Mucosa of rectum (tissue), 2 donors: Measurements from ENCODE around the gene VAX1.

Source experiments
- H3K27ac ChIP-seq, 2 donors: one replicate each; pipeline ENCODE4 v1.7.0; 2013; ENCODE audit warnings: inconsistent platforms in 2 of 2, low read depth in 2 of 2, low read length in 2 of 2
- H3K27me3 ChIP-seq, 2 donors: one replicate each; pipeline ENCODE4 v1.7.0; 2013; ENCODE audit warnings: low read length in 2 of 2; ENCODE audit not compliant: control insufficient read depth in 2 of 2, insufficient read depth in 2 of 2
- H3K36me3 ChIP-seq, 2 donors: one replicate each; pipeline ENCODE4 v1.7.0; 2013; ENCODE audit warnings: low read length in 2 of 2; ENCODE audit not compliant: control insufficient read depth in 2 of 2, insufficient read depth in 2 of 2
- H3K4me1 ChIP-seq, 2 donors: one replicate each; pipeline ENCODE4 v1.7.0; 2013; ENCODE audit warnings: low read length in 2 of 2, mild to moderate bottlenecking in 1 of 2; ENCODE audit not compliant: control insufficient read depth in 2 of 2, insufficient read depth in 2 of 2
- H3K4me3 ChIP-seq, 2 donors: one replicate each; pipeline ENCODE4 v1.7.0; 2013; ENCODE audit warnings: low read length in 2 of 2
- H3K9ac ChIP-seq, 2 donors: one replicate each; pipeline ENCODE4 v1.7.0; 2013; ENCODE audit warnings: low read length in 2 of 2, low read depth in 1 of 2, mild to moderate bottlenecking in 1 of 2
- H3K9me3 ChIP-seq, 2 donors: one replicate each; pipeline ENCODE4 v1.7.0; 2013; ENCODE audit warnings: low read length in 2 of 2; ENCODE audit not compliant: control insufficient read depth in 2 of 2
- donor health status: healthy.
- donor health status: Normal muscosa, but diverticular disease.

VAX1 gene

GRCh38 chr10:117170244-117170643, 32.2 kb upstream of the VAX1 start:
- Histone ChIP-seq H3K9me3 (no peaks in the 10 kb centered on the region), H3K36me3 (no peaks in the 10 kb centered on the region), H3K27me3 (peaks cover 68 to 70% of the 10 kb centered on the region in 2 donors), H3K4me3 (no peak overlapping the region), H3K4me1 (peaks cover 4 to 12% of the 10 kb centered on the region in 2 donors), H3K27ac (no peak overlapping the region), H3K9ac (no peak overlapping the region)

- Histone ChIP-seq H3K27me3 (peaks cover 74 to 78% of the 10 kb centered on the region in 2 donors), H3K4me1 (peaks cover 4 to 6% of the 10 kb centered on the region in 2 donors), H3K9me3 (no peaks in the 10 kb centered on the region), H3K9ac (no peak overlapping the region), H3K36me3 (no peaks in the 10 kb centered on the region), H3K4me3 (no peak overlapping the region), H3K27ac (no peak overlapping the region)
Observed at GRCh38 chr10:117169480-117169879, 31.4 kb upstream of the VAX1 start.

GRCh38 chr10:117168729-117169128, 30.7 kb upstream of the VAX1 start:
- Histone ChIP-seq H3K4me1 (peaks cover 3 to 4% of the 10 kb centered on the region in 2 donors), H3K36me3 (no peaks in the 10 kb centered on the region), H3K9ac (no peak overlapping the region), H3K9me3 (no peaks in the 10 kb centered on the region), H3K27me3 (peaks cover 81 to 83% of the 10 kb centered on the region in 2 donors), H3K27ac (no peak overlapping the region), H3K4me3 (no peak overlapping the region)

GRCh38 chr10:117167789-117168674, 30.0 kb upstream of the VAX1 start:
- peaks cover 82 to 89% of the 10 kb centered on the region in 2 donors for H3K27me3 ChIP-seq
- no peaks in the 10 kb centered on the region for H3K36me3 ChIP-seq
- peaks cover 3 to 8% of the 10 kb centered on the region in 2 donors for H3K4me1 ChIP-seq
- no peaks in the 10 kb centered on the region for H3K9me3 ChIP-seq
- H3K4me3 ChIP-seq = peak overlapping the region in 1 of 2 donors; percentile 48
- no peak overlapping the region for H3K9ac ChIP-seq
- H3K27ac ChIP-seq = no peak overlapping the region

- Histone ChIP-seq H3K36me3 (no peaks in the 10 kb centered on the region), H3K27ac (no peak overlapping the region), H3K4me3 (no peak overlapping the region), H3K27me3 (peaks cover 79 to 89% of the 10 kb centered on the region in 2 donors), H3K4me1 (peaks cover 3 to 9% of the 10 kb centered on the region in 2 donors), H3K9me3 (no peaks in the 10 kb centered on the region), H3K9ac (no peak overlapping the region)
Observed at GRCh38 chr10:117167346-117167788, 29.3 kb upstream of the VAX1 start.

GRCh38 chr10:117166418-117167345, 28.6 kb upstream of the VAX1 start:
- Histone ChIP-seq H3K4me1 (peaks cover 3 to 9% of the 10 kb centered on the region in 2 donors), H3K4me3 (no peak overlapping the region), H3K27me3 (peaks cover 78 to 89% of the 10 kb centered on the region in 2 donors), H3K9ac (no peak overlapping the region), H3K36me3 (no peaks in the 10 kb centered on the region), H3K27ac (no peak overlapping the region), H3K9me3 (no peaks in the 10 kb centered on the region)

- no peak overlapping the region for H3K4me3 ChIP-seq
- H3K9me3 ChIP-seq = no peaks in the 10 kb centered on the region
- no peak overlapping the region for H3K9ac ChIP-seq
- no peak overlapping the region for H3K27ac ChIP-seq
- no peaks in the 10 kb centered on the region for H3K36me3 ChIP-seq
- peaks cover 3 to 9% of the 10 kb centered on the region in 2 donors for H3K4me1 ChIP-seq
- peaks cover 80 to 89% of the 10 kb centered on the region in 2 donors for H3K27me3 ChIP-seq
Observed at GRCh38 chr10:117165538-117166417, 27.7 kb upstream of the VAX1 start.

GRCh38 chr10:117164592-117165537, 26.8 kb upstream of the VAX1 start:
- no peaks in the 10 kb centered on the region for H3K9me3 ChIP-seq
- H3K4me1 ChIP-seq = peaks cover 3 to 9% of the 10 kb centered on the region in 2 donors
- no peak overlapping the region for H3K27ac ChIP-seq
- no peak overlapping the region for H3K4me3 ChIP-seq
- H3K27me3 ChIP-seq = peaks cover 77 to 88% of the 10 kb centered on the region in 2 donors
- no peak overlapping the region for H3K9ac ChIP-seq
- no peaks in the 10 kb centered on the region for H3K36me3 ChIP-seq
